HG03378 (cell line): ENCODE results near the gene ST7L.

Experiments used
- ATAC-seq: cut with Tn5 transposase; IDR thresholded peaks from one replicate; pipeline ENCODE4 v1.9.1; 2021; ENCODE audit warnings: mild to moderate bottlenecking, moderate library complexity; ENCODE audit not compliant: unreplicated experiment

The ST7L gene

GRCh38 chr1:112517231-112517630 is 101.7 kb downstream of the ST7L start:
- ATAC-seq: no peak

DNA sequence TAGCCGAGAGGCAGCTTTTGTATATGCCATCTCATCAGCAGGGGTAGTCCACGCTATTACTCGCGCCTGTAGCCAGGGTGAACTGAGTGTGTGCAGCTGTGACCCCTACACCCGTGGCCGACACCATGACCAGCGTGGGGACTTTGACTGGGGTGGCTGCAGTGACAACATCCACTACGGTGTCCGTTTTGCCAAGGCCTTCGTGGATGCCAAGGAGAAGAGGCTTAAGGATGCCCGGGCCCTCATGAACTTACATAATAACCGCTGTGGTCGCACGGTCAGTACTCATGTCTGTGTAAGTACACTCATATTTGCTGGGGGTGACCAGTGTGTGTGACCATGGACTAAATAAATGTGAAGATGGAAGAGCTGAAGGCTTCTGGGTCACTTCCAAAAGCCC is 102.8 kb downstream of the ST7L start:
- no peak for ATAC-seq

DNA sequence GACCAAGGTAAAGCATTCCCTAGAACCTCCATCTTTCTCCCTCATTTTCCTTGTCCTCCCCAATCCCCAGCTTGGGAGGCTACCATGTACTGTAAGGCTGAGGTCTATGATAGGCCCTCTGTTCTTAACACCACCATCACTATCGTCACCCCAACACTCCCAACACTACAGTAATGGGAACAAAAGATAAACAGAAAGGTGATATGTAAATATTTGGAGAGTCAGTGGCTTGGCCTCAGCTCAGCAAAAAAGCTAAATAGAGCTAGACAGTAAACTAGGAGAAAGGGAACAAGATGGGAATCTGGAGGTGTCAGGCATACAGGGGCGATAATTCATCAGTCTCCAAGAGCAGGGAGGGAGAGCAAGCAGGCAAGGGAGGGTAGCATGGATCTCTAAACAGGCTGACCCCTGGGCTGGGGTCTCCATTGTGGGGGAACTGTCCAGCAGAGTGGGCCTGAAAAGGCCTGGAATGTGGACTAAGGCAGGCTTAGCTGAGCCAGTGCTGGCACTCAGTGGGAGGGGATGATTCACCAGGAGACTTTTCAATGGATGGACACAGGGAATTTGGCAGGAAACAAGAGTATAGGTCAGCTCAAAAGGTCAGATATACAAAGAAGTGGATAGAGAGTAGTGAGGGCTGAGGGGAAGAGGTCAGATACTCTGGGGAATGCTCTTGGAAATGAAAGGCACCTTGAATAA is 103.5 kb downstream of the ST7L start:
- ATAC-seq: no peak

- no peak for ATAC-seq
Measured at GRCh38 chr1:112514901-112515300, 104.0 kb downstream of the ST7L start.

- no peak for ATAC-seq
Measured at GRCh38 chr1:112513112-112513870, 105.7 kb downstream of the ST7L start.

GRCh38 chr1:112511897-112512296 is 107.0 kb downstream of the ST7L start:
- no peak for ATAC-seq

DNA sequence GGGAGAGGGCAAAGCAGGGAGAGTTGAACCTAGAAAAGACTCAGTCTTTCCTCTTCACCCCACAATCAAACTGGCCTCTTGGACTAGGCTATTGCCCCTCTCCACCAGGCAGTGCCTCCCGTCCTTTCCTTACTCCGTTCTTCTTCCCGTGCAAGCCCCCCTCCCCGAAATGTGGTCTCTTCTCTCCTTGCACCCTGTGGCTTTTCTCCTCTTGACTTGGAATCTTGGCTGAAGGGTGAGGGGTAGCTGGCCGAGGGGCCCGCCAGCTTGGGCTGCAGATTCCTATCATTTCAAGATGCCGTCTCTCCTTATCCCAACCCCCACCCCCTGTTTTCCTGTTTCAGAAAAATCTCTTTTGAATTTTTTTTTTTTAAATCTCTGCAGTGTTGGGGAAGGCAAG is 108.6 kb downstream of the ST7L start:
- no peak for ATAC-seq

DNA sequence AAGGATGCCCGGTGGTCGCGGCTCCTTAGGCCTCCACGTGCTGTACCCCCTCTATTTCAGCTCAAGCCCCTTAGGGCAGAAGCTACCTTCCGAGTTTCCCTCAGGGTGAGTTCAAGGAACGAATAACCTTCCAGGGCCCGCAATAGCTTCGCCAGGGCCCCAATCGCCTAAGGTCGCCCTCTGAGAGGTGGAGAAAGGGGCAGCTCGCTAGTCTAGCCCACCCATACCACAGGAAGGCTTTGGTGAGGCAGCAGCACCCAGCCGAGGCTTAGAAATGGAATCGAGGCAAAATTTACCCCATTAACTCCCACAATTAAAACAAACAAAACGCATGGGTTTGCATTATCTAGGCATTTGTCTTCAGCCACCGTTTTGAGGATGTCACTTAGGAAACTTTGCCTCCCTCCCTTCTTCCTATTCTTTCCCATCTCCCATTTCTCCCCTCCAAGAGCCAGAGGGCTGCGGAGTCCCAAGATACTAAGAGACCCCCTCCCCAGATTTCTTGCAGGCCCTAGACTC is 109.2 kb downstream of the ST7L start:
- no peak for ATAC-seq

DNA sequence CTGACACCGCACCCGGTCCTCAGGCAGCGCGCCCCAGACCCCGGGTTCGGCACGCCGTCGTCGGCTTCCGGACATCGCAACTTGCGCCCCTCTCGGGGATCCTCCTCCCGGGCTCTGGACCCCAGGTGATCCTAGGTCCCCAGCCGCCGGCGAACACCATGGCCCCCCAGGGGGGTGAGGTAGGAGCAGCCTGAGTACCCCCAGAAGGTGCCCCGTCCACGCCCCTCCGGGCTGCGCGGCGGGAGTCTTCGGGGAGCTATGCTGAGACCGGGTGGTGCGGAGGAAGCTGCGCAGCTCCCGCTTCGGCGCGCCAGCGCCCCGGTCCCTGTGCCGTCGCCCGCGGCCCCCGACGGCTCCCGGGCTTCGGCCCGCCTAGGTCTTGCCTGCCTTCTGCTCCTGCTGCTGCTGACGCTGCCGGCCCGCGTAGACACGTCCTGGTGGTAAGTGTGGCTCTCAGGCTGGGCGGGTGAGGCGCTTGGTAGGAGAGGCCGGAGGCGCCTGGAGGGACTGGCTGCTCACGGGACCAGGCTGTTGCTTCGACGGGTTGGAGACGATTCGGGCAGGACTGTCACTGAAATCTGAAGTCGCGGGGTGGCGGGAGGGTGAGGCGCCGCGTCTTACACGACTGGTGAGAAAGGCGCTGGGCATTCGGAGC is 109.8 kb downstream of the ST7L start:
- ATAC-seq: no peak

DNA sequence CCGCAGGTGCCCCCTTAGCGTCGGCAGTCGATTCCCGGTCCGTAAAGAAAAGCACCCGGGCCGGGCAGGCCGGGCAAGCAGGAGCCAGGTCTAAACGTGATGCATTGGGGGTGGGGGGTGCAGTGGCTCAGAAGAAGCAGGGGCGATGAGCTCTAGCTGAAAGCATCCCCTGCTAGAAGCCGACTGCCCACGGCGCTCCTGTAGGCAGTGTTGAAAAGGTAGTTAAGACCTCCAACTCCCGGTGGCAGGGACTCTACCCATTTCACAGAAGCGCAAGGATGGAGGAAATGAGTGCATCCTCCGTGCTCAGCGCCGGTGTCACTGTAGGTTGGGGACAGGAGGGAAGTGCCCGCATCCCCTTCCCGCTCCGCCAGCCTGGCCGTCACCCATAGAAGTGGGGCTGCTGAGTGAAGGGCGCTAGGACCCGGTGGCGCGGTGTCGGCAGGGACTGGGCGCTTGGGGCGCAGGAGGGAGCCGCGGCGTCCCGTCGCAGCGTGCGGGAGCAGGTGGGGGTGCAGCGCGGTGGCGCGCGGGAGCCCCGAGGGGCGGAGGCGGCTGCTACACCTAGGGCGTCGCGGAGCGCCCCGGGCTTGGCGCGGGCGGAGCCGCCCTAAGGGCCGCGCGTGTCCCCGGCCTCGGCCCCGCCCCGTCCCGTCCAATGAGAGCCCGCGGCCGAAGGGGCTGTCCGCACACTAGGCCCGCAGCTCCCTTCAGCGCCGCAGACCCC is 110.5 kb downstream of the ST7L start, which contains the start of gene WNT2B:
Gene WNT2B (plus strand): TSS at position 688 of the 727 bp plus-strand sequence. CDS start 298 bp downstream, outside the sequence.
- ATAC-seq: no peak

GRCh38 chr1:112507921-112508277 is 111.0 kb downstream of the ST7L start:
- no peak for ATAC-seq

DNA sequence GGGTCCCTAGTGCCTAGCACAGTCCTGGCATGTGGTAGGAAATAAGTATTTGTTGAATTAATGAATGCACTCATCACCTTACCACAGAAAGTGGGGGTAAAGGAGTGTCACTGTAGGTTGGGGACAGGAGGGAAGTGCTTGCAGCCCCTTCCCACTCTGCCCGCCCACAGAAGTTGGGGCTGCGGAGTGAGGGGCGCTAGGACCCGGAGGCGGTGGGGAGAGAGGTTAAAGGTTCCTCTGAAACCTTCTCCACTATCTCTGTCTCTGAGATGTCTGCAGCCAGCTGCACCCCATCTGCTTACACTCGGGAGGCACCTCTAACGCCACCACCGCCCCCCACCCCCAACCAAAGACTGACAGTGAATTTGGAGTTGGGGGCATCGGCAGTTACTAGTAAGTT is 111.6 kb downstream of the ST7L start:
- no peak for ATAC-seq

- ATAC-seq: no peak
Measured at GRCh38 chr1:112506731-112507130, 112.2 kb downstream of the ST7L start.

DNA sequence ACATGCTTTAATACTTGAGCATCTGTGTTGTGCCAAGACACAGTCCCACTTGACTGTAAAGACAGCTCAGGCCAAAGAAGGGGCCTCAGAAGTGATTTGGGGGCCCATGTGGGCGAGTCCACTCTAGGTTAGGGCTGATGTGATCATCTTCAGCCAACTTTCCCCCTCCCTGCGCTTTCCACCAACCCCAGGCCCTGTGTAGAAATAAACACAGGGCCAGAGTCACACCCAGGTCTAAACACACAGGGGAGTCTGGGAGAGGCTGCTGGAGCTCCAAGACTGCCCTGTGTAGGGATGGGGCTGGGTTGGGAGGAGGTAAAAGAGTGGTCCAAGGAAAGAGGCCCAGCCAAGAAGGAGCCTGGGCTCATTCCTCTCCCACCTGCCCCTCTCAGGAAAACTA is 112.6 kb downstream of the ST7L start:
- no peak for ATAC-seq

DNA sequence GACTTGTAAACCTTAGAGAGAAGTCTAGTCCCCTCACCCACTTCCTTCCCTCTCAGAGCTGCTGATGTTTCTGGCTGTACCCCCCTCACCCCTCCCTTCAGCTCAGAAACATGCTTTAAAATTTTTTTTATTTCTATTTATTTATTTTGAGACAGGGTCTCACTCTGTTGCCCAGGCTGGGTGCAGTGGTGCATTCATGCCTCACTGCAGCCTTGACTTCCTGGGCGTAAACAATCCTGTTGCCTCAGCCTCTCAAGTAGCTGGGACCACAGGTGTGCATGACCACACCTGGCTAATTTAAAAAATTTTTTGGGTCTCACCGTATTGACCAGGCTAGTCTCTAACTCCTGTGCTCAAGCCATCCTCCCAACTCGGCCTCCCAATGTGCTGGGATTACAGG is 113.1 kb downstream of the ST7L start:
- ATAC-seq: no peak

DNA sequence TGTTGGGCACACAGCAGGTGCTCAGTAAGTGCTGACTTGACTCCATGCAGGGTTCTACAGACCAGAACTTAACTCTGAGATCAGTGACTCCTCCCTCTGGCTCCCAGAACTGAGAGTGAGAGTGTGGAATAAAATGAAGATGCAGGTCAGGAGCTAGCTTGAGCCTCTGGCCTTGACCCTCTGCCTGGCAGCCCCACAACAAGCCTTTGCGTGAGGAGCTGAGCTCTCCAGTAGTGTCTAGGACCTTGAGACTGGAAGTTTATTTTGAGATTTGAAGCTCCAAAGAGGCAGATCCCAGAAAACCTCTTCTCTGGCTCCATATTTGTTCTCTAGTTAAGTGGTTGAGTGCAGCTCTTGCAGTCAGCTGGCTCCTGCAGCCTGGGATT is 113.5 kb downstream of the ST7L start:
- ATAC-seq: no peak

DNA sequence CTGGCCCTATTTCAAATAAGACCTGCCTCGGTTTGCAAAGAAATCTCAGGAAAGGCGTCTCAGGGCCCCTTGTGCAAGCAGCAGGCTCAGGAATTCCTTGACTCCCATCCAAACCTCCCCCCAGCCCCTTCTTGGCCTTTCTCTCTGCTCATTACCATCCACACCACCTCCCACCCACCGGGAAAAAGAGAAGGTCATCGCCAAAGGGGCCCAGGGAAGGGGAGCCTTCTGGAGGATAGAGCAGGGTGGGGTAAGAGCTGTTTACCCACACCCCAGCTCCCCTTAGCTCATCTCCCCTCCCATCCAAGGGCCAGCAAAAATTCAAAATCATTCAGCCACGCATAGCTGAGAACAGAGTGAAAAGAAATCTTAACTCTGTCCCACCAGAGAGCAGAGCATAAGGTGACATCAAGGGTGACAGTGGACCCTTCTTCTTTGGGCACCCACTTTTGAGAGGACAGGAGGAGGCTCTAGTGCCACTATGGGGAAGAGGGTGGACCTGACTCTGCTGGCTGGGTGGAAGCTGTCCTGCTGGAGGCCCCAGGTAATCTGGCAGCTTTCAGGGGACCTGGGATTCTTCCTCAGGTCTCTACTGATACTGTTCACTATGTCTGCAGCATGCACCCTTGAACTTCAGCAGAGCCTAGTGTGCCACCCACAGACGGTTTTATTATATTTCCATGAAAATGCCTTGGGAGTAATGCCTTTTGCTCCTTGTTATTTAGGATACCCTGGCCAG is 114.1 kb downstream of the ST7L start:
- no peak for ATAC-seq

GRCh38 chr1:112504001-112504660 is 114.8 kb downstream of the ST7L start:
- ATAC-seq: no peak

DNA sequence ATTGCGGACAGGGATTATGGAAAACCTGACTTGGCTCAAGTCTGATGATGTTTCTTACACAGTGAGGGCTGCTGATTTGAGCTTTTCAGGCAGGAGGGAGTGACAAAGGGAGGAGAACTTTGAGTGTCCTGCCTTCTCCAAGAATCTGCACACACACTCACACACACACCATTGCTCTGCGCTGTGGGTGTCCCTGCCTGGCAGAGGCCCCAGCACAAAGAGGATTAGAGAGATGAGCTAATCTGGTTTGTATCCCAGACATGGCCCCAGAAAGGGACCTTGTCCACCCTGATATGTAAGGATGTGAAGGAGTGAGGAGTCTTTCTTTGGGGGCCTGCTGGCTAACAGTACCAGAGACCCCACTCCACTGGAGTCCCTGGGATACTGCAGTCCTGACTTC is 116.1 kb downstream of the ST7L start:
- no peak for ATAC-seq
